Measurements from ENCODE around the gene ATRAID. TPM values are rescaled to one million over a fixed set of nuclear protein-coding genes. Genes with fewer than 3 reads are reported as not detected.

ATRAID gene
- total and polyA plus RNA-seq, 4 donors = 44.9 to 77.5 (median 48.9) TPM

DNA sequence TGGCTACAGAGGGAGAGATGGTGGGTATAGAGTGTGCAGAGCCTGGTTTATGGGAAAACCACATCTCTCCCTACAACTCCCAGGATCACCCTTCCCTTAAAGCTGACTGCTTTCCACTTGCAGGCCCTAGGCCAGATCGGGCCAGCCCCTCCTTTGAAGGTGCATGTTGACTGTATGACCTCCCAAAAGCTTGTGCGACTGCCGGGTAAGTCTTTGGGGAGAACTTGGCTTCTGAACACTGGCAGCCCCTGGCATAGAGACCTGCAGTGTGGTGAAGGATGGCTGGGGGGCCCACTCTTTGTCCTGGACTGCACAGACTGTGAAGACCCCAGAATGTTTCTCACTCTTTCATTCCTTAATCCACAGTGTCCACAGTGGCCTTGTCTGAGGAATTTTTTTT is 24.8 kb downstream of the ATRAID start:
- Histone ChIP-seq H3K27me3 (ENCODE audit: control insufficient read depth in 4 of 4, insufficient read depth in 4 of 4, low read length in 3 of 4) (no peaks in the 10 kb centered on the region), H3K9me3 (ENCODE audit: control insufficient read depth in 4 of 4, low read length in 3 of 4) (no peaks in the 10 kb centered on the region), H3K27ac (ENCODE audit: low read depth in 1 of 2, low read length in 2 of 2) (no peak overlapping the region), H3K4me1 (ENCODE audit: control insufficient read depth in 4 of 4, insufficient read depth in 4 of 4, low read length in 3 of 4) (no peaks in the 10 kb centered on the region), H3K36me3 (ENCODE audit: control insufficient read depth in 4 of 4, insufficient read depth in 3 of 4, low read depth in 1 of 4, low read length in 3 of 4) (peaks cover 24 to 97% (median 82%) of the 10 kb centered on the region in 4 donors), H3K9ac (ENCODE audit: low read depth in 1 of 2, low read length in 2 of 2) (no peak overlapping the region), H3K4me3 (ENCODE audit: low read depth in 1 of 3, low read length in 3 of 3) (no peak overlapping the region)
- TF ChIP-seq FOXA1 (IDR thresholded peaks at IDR 0.05) (no peak), YY1 (IDR thresholded peaks at IDR 0.05) (no peak), RAD21 (IDR thresholded peaks at IDR 0.05) (no peak), GABPA (IDR thresholded peaks at IDR 0.05 in 1 of 2, conservative IDR thresholded peaks at IDR 0.05 in 1 of 2) (no peak), RXRA (IDR thresholded peaks at IDR 0.05) (no peak), SP1 (IDR thresholded peaks at IDR 0.05) (no peak), JUND (IDR thresholded peaks at IDR 0.05) (no peak), NR2F2 (IDR thresholded peaks at IDR 0.05) (no peak), HNF4G (IDR thresholded peaks at IDR 0.05) (no peak), EGR1 (IDR thresholded peaks at IDR 0.05; ENCODE audit: low read depth in 2 of 2) (no peak), FOXA2 (IDR thresholded peaks at IDR 0.05) (no peak)
- TF ChIP-seq, protein P1, sequence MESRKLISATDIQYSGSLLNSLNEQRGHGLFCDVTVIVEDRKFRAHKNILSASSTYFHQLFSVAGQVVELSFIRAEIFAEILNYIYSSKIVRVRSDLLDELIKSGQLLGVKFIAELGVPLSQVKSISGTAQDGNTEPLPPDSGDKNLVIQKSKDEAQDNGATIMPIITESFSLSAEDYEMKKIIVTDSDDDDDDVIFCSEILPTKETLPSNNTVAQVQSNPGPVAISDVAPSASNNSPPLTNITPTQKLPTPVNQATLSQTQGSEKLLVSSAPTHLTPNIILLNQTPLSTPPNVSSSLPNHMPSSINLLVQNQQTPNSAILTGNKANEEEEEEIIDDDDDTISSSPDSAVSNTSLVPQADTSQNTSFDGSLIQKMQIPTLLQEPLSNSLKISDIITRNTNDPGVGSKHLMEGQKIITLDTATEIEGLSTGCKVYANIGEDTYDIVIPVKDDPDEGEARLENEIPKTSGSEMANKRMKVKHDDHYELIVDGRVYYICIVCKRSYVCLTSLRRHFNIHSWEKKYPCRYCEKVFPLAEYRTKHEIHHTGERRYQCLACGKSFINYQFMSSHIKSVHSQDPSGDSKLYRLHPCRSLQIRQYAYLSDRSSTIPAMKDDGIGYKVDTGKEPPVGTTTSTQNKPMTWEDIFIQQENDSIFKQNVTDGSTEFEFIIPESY (IDR thresholded peaks at IDR 0.05) = no peak
- TF ChIP-seq, protein P2, sequence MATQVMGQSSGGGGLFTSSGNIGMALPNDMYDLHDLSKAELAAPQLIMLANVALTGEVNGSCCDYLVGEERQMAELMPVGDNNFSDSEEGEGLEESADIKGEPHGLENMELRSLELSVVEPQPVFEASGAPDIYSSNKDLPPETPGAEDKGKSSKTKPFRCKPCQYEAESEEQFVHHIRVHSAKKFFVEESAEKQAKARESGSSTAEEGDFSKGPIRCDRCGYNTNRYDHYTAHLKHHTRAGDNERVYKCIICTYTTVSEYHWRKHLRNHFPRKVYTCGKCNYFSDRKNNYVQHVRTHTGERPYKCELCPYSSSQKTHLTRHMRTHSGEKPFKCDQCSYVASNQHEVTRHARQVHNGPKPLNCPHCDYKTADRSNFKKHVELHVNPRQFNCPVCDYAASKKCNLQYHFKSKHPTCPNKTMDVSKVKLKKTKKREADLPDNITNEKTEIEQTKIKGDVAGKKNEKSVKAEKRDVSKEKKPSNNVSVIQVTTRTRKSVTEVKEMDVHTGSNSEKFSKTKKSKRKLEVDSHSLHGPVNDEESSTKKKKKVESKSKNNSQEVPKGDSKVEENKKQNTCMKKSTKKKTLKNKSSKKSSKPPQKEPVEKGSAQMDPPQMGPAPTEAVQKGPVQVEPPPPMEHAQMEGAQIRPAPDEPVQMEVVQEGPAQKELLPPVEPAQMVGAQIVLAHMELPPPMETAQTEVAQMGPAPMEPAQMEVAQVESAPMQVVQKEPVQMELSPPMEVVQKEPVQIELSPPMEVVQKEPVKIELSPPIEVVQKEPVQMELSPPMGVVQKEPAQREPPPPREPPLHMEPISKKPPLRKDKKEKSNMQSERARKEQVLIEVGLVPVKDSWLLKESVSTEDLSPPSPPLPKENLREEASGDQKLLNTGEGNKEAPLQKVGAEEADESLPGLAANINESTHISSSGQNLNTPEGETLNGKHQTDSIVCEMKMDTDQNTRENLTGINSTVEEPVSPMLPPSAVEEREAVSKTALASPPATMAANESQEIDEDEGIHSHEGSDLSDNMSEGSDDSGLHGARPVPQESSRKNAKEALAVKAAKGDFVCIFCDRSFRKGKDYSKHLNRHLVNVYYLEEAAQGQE (IDR thresholded peaks at IDR 0.05) = no peak
- TF ChIP-seq, protein P3, sequence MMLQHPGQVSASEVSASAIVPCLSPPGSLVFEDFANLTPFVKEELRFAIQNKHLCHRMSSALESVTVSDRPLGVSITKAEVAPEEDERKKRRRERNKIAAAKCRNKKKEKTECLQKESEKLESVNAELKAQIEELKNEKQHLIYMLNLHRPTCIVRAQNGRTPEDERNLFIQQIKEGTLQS (IDR thresholded peaks at IDR 0.05) = no peak
- TF ChIP-seq, protein P4, sequence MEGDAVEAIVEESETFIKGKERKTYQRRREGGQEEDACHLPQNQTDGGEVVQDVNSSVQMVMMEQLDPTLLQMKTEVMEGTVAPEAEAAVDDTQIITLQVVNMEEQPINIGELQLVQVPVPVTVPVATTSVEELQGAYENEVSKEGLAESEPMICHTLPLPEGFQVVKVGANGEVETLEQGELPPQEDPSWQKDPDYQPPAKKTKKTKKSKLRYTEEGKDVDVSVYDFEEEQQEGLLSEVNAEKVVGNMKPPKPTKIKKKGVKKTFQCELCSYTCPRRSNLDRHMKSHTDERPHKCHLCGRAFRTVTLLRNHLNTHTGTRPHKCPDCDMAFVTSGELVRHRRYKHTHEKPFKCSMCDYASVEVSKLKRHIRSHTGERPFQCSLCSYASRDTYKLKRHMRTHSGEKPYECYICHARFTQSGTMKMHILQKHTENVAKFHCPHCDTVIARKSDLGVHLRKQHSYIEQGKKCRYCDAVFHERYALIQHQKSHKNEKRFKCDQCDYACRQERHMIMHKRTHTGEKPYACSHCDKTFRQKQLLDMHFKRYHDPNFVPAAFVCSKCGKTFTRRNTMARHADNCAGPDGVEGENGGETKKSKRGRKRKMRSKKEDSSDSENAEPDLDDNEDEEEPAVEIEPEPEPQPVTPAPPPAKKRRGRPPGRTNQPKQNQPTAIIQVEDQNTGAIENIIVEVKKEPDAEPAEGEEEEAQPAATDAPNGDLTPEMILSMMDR (IDR thresholded peaks at IDR 0.05; ENCODE audit: low read depth, low read length, missing input control) = no peak
- WGBS = 94% methylated on average over 3 of the region's 3 CpGs
- no peak for DNase-seq (ENCODE audit: low spot score)

DNA sequence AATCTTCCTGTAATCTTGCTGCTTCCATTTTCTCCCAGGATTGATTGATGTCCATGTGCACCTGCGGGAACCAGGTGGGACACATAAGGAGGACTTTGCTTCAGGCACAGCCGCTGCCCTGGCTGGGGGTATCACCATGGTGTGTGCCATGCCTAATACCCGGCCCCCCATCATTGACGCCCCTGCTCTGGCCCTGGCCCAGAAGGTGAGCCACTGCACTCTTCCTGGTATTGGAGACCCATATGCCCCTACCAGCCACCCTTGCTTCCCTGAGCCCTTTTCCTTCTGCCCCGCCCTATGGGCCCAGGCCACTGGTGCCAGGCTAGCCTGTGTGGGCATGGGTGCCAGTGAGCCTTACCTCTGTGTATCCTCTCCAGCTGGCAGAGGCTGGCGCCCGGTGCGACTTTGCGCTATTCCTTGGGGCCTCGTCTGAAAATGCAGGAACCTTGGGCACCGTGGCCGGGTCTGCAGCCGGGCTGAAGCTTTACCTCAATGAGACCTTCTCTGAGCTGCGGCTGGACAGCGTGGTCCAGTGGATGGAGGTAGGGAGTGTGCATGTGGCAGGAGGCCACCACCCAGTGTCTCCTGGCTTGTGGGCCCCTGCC is 25.6 kb downstream of the ATRAID start:
- 97% methylated on average over 15 of the region's 15 CpGs for WGBS
- Histone ChIP-seq H3K36me3 (ENCODE audit: control insufficient read depth in 4 of 4, insufficient read depth in 3 of 4, low read depth in 1 of 4, low read length in 3 of 4) (peaks cover 30 to 97% (median 80%) of the 10 kb centered on the region in 4 donors), H3K9ac (ENCODE audit: low read depth in 1 of 2, low read length in 2 of 2) (no peak overlapping the region), H3K9me3 (ENCODE audit: control insufficient read depth in 4 of 4, low read length in 3 of 4) (no peaks in the 10 kb centered on the region), H3K27me3 (ENCODE audit: control insufficient read depth in 4 of 4, insufficient read depth in 4 of 4, low read length in 3 of 4) (no peaks in the 10 kb centered on the region), H3K4me1 (ENCODE audit: control insufficient read depth in 4 of 4, insufficient read depth in 4 of 4, low read length in 3 of 4) (no peaks in the 10 kb centered on the region), H3K4me3 (ENCODE audit: low read depth in 1 of 3, low read length in 3 of 3) (no peak overlapping the region), H3K27ac (ENCODE audit: low read depth in 1 of 2, low read length in 2 of 2) (no peak overlapping the region)
- DNase-seq (ENCODE audit: low spot score) = no peak
- TF ChIP-seq RAD21 (IDR thresholded peaks at IDR 0.05) (no peak), FOXA2 (IDR thresholded peaks at IDR 0.05) (no peak)
